ENCODE measurements around the gene TAMALIN. TPM values are rescaled to one million over a fixed set of nuclear protein-coding genes. Genes with fewer than 3 reads are reported as not detected.

TAMALIN gene
- total and polyA plus RNA-seq, 2 of the 4 experiments (the other 2 are of a cell fraction), result 2.7 to 5.3 TPM

- TF ChIP-seq FOS (IDR thresholded peaks at IDR 0.05; ENCODE audit: low read depth, low read length) (no peak), MXI1 (IDR thresholded peaks at IDR 0.05; ENCODE audit: borderline replicate concordance, low read depth, low read length) (no peak)
Measured at GRCh38 chr12:52020539-52021336, 14.0 kb downstream of the TAMALIN start (continued).

DNA sequence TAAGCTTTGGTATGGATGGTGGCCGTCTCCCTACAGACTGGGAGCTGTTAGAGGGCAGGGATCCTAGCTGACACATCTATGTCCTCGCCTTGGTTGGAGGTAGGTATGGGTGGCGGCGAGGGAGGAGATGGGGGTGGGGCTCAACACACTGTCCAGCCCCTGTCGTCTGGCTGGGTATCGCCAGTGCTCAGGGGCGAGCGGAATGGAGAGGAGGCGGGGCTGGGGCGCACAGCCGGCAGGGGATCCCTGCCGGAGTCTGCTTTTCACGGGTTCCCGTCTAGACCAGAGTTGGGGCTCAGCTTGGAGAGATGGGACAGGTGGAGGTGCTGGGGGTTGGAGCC is 16.1 kb downstream of the TAMALIN start:
- H2AFZ ChIP-seq (replicated peaks; ENCODE audit: low read length, poor library complexity), result peak overlapping the region; percentile 99
- no peak for TF ChIP-seq USF2 (IDR thresholded peaks at IDR 0.05; ENCODE audit: low read depth, low read length)
- TF ChIP-seq, protein P1, sequence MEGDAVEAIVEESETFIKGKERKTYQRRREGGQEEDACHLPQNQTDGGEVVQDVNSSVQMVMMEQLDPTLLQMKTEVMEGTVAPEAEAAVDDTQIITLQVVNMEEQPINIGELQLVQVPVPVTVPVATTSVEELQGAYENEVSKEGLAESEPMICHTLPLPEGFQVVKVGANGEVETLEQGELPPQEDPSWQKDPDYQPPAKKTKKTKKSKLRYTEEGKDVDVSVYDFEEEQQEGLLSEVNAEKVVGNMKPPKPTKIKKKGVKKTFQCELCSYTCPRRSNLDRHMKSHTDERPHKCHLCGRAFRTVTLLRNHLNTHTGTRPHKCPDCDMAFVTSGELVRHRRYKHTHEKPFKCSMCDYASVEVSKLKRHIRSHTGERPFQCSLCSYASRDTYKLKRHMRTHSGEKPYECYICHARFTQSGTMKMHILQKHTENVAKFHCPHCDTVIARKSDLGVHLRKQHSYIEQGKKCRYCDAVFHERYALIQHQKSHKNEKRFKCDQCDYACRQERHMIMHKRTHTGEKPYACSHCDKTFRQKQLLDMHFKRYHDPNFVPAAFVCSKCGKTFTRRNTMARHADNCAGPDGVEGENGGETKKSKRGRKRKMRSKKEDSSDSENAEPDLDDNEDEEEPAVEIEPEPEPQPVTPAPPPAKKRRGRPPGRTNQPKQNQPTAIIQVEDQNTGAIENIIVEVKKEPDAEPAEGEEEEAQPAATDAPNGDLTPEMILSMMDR (conservative IDR thresholded peaks at IDR 0.05; ENCODE audit: low read depth, low read length), result no peak
- no peak for TF ChIP-seq RAD21 (IDR thresholded peaks at IDR 0.05; ENCODE audit: low read length)
- no peak for TF ChIP-seq SMC3 (IDR thresholded peaks at IDR 0.05; ENCODE audit: low read depth, low read length)
- TF ChIP-seq BHLHE40 (IDR thresholded peaks at IDR 0.05; ENCODE audit: low read depth, low read length), result no peak
- TF ChIP-seq MAFK (IDR thresholded peaks at IDR 0.05; ENCODE audit: low read depth, low read length), result no peak
- TF ChIP-seq, protein P2, sequence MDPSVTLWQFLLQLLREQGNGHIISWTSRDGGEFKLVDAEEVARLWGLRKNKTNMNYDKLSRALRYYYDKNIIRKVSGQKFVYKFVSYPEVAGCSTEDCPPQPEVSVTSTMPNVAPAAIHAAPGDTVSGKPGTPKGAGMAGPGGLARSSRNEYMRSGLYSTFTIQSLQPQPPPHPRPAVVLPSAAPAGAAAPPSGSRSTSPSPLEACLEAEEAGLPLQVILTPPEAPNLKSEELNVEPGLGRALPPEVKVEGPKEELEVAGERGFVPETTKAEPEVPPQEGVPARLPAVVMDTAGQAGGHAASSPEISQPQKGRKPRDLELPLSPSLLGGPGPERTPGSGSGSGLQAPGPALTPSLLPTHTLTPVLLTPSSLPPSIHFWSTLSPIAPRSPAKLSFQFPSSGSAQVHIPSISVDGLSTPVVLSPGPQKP (IDR thresholded peaks at IDR 0.05; ENCODE audit: borderline replicate concordance, low read depth, low read length), result no peak
- TF ChIP-seq NFE2L2 (IDR thresholded peaks at IDR 0.05; ENCODE audit: low read depth, low read length), result no peak
- no peak for TF ChIP-seq FOS (IDR thresholded peaks at IDR 0.05; ENCODE audit: low read depth, low read length)
- TF ChIP-seq RCOR1 (IDR thresholded peaks at IDR 0.05; ENCODE audit: insufficient replicate concordance, low read length), result no peak

More for the DNA sequence above, 16.1 kb downstream of the TAMALIN start:
- Histone ChIP-seq H3K4ac (ENCODE audit: low read depth, low read length) (0 out of 2 replicates have a peak overlapping the region, but pooled peaks have one; percentile 13), H3K27me3 (ENCODE audit: control insufficient read depth, insufficient read depth, low read length) (no peaks in the 10 kb centered on the region), H4K91ac (ENCODE audit: insufficient read depth, low read depth, low read length) (no peak overlapping the region), H2AK5ac (ENCODE audit: low read depth, low read length) (no peak overlapping the region), H4K20me1 (ENCODE audit: insufficient read depth, low read length) (no peaks in the 10 kb centered on the region; the same call in 1 of the 2 replicates), H3K79me1 (ENCODE audit: low read depth in 1 of 2, low read length in 2 of 2) (peaks cover 0 to 3% of the 10 kb centered on the region in 2 experiments; a peak in 1 of 4 replicates), H2BK120ac (ENCODE audit: low read depth, low read length) (no peak overlapping the region), H4K5ac (ENCODE audit: low read depth, low read length) (no peak overlapping the region), H3K18ac (ENCODE audit: low read depth, low read length) (no peak overlapping the region), H3K14ac (replicated peaks; ENCODE audit: low read depth, low read length) (no peak overlapping the region), H3K9me3 (ENCODE audit: control insufficient read depth, insufficient read depth, low read length) (no peaks in the 10 kb centered on the region), H3K36me3 (ENCODE audit: control insufficient read depth, insufficient read depth, low read length) (no peaks in the 10 kb centered on the region), H3K9ac (ENCODE audit: low read depth, low read length) (no peak overlapping the region), H3K4me1 (ENCODE audit: control insufficient read depth, insufficient read depth, low read length) (peaks cover 6% of the 10 kb centered on the region; the same call in 1 of the 2 replicates), H4K8ac (ENCODE audit: low read depth in 2 of 2, low read length in 2 of 2) (no peak overlapping the region; a peak in 1 of 4 replicates), H3K9me1 (ENCODE audit: insufficient read depth, low read length) (no peaks in the 10 kb centered on the region), H3K4me2 (ENCODE audit: low read depth, low read length) (peak overlapping the region; percentile 76; the same call in 1 of the 2 replicates), H3K27ac (ENCODE audit: insufficient read depth, low read length) (no peak overlapping the region), H2BK20ac (ENCODE audit: low read depth, low read length) (no peak overlapping the region), H2AK9ac (replicated peaks; ENCODE audit: low read depth, low read length, poor library complexity) (peak overlapping the region; percentile 78), H3K23ac (ENCODE audit: low read depth, low read length) (no peak overlapping the region), H3K56ac (ENCODE audit: extremely low read depth, insufficient read depth, low read length) (no peak overlapping the region), H2BK15ac (ENCODE audit: low read depth, low read length) (no peak overlapping the region), H2BK5ac (ENCODE audit: low read depth, low read length, poor library complexity, severe bottlenecking) (no peak overlapping the region), H3K4me3 (ENCODE audit: insufficient read depth, low read depth, low read length) (peak overlapping the region; percentile 52; the same call in 1 of the 2 replicates)
- dilution Hi-C loops (cut with HindIII; ENCODE audit: low sequenced_read_pairs, unreplicated experiment), result no loop called here
- DNase-seq, result no peak
- 24% methylated on average over 6 of the region's 14 CpGs; no CpG with 5 or more reads in 1 of the 2 experiments for WGBS, 2 experiments (ENCODE audit: extremely low coverage in 2 of 2, insufficient read length in 1 of 2)
- ChIA-PET POLR2A (ENCODE audit: unreplicated experiment) (interaction anchor here (0.5 to 0.8 kb wide), 2 partner anchors 9 to 24 kb away, joined by 3 to 4 read pairs; no protein-coding TSS in a partner anchor), CTCF (interaction anchor here (0.9 to 8.6 kb wide), 8 partner anchors 10 to 99 kb away, joined by 3 to 128 read pairs (median 5); partner anchors contain the start of gene TAMALIN)
- ATAC-seq (ENCODE audit: low read depth), result no peak
- BruUV-seq (replicated peaks), result no TSS peak
- in situ Hi-C loops (cut with MboI; ENCODE audit: low sequenced_read_pairs), result loop anchor here (5.0 kb wide), 1 partner anchor 99 kb away; no protein-coding TSS in a partner anchor
- intact Hi-C loops (cut with micrococcal nuclease), result loop anchor here (5.0 kb wide), 1 partner anchor 131 kb away; no protein-coding TSS in a partner anchor
